GM21423 (cell line): ENCODE data around the gene HNRNPA1L2.
"Not testable (repeated sequence)": the region's sequence is repeated elsewhere in the genome, so short reads cannot be mapped to it uniquely, and the experiment has no call there.

Experiments used
- ATAC-seq: cut with Tn5 transposase; IDR thresholded peaks from one replicate; pipeline ENCODE4 v1.9.1; 2021; ENCODE audit warnings: mild to moderate bottlenecking, moderate library complexity; ENCODE audit not compliant: unreplicated experiment

Gene HNRNPA1L2

DNA sequence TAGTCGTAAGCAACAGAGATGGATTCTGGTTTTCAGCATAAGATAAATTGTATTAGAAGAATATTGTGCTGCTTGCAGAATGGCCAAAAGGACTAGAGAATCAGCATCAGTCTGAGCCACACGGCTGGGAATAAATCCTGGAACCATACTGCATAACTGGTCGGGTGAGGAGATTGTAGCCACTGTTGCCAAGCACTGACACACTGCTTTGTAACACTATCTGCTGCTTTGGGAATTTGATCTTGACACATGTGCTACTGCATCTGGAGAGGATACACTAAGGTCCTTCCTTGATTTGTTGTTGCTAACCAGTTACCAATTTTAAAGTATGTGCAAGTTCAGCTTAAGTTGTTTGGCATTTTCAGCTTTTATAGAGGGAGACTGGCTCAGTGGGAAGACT lies 1.9 kb downstream of the HNRNPA1L2 start:
- no peak for ATAC-seq

DNA sequence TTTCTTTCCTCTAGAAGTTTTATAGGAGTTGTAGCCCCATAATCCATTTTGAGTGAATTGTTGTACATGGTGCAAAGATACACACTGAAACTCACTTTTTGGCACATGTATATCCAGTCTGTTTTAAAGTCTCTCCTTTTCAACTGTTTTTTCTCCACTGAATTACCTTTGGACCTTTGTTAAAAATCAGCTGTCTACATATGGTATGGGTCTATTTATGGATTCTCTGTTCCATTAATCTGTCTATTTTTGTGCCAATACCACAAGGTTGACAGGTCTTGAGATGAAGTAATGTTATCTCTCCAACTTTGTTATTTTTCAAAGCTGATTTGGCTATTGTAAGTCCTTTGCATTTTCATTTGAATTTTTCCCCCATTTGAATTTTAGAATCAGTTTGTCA lies 4.7 kb downstream of the HNRNPA1L2 start:
- no peak for ATAC-seq

DNA sequence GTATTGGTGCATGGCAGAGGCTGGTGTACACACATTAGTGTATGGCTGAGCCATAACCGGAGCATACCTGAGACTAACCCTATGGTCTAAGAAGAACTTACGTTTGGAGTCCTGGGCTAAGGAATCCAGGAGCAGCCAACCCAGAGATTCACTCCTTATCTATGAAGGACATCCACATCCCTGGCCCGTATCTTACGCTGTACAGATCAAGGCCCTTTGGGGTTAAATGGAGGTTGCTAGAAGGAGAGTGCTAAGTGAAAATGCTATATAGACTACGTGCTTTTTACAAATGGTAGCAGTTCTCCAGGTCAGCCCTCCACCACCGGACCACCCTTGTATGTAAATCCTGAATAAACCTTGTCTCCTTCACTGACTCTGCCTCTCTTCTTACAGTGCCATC lies 8.5 kb downstream of the HNRNPA1L2 start:
- no peak for ATAC-seq

DNA sequence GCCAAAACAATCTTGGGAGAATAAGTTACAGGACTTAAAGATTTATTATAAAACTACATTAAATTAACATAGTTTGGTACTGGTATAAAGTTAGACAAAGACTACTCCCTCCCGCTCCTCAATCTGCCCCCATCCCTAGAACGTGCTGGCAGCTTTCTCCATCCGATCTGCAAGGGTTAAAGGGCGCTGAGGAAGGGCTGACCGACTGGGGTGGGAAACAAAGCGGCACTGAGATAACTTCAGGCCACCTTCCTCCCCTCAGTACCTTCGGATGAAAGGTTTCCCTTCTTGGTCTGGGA lies 9.6 kb downstream of the HNRNPA1L2 start:
- ATAC-seq, result no peak

DNA sequence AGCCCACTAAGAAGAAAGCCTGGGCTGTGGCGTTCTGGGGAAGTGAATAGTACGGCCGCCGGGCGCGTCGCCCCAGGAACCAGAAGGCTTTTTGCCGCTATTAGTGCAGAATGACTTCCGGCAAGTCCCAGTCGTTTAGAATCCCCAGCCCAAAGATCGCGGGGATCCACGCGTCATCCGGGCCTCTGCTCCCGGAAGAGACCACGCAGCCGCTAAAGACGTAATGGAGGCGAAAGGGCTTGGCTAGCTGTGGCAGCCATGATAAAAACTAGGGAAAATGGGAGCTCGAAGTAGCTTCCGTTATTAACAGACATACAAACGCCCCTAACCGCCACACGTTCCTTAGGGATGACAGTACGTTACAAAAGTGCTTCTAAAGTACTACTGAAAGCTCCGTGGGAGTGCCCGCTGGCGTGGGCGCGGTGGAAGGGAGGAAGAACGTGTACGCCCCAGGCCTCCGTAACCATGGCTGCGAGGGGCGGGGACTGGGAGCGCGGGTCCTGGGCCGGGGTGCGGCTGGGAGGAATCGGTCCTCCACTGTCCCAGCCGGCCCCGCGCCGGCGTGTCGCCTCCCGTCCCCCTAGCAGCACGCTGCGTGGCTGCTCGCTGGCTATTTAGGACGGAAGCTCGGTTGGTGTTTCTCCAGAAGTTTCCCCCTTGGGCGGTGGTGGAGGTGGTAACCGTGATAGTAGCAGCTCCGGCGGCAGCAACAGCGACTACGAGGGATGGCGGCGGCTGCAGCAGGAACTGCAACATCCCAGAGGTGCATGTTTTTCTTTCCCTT lies 10.2 kb downstream of the HNRNPA1L2 start, which contains the start of gene SUGT1:
Gene SUGT1, plus strand, starts transcription at position 641 of the 784 bp plus-strand sequence. Its CDS starts 85 bp downstream, at position 726.
- peak; percentile 94 for ATAC-seq

DNA sequence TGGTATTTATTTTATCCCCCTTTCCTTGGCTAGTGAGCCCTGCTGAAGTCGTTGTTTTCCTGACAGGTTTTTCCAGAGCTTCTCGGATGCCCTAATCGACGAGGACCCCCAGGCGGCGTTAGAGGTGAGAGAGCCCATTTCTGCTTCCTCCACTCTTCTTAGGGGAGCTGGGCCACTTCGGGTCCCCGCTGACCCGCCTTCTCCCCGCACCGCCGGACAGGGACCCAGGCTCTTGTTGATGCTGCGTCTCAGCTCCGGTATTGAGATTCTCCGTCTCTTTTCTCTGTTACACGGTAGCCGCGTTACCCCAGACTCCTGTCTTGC lies 10.7 kb downstream of the HNRNPA1L2 start:
- peak; percentile 31 for ATAC-seq

DNA sequence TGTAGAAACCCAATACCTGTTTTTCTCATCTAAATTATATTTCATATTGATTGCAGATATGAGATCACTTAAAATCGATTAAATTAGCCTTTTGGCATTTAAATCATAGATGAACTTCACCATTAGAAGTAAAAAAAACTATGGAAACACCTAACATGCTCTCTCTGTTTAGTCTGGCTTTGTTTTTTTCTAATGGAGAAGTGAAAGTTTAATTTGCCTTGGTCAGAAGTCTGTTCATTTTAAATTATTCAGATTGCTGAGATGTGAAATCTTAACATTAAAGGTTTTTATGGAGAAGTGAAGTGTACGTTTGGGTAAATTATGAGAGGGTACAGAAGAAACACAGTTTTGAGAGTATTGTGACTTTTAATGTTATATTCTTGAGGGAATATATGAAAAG lies 17.1 kb downstream of the HNRNPA1L2 start:
- no peak for ATAC-seq

DNA sequence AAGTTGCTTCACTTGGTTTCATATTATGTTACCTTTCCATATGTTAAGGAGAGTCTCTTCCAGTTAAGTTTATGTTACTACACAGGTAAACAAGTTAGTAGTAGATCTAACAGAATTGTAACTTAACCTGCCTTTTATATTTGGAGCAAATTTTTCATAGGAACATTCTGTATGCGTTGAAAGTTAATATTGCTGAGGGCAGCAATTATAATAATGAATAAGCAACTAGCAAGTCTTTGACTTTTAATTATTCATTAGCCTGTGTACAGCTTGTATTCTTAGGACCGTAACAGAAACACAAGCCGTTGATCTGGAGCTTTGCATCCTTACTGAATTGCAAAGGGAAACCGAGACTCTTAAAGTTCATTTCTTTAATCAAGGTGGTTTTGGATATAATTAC lies 22.0 kb downstream of the HNRNPA1L2 start:
- no peak for ATAC-seq

DNA sequence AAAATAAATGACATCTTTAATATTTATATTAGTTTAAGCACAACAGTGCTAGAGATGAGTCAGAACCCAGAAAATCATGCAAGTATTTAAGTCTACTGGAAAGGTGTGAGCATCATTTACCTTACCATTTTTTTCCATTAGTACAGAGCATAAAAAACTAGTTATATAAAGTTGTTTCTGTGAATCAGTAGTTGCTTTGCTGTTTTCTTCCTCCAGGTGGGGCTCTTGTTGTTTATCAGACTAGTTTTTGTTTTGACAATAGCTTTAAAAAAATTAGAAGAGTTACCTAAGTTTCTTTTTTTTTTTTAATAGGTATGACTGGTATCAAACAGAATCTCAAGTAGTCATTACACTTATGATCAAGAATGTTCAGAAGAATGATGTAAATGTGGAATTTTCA lies 23.1 kb downstream of the HNRNPA1L2 start:
- ATAC-seq, result no peak

DNA sequence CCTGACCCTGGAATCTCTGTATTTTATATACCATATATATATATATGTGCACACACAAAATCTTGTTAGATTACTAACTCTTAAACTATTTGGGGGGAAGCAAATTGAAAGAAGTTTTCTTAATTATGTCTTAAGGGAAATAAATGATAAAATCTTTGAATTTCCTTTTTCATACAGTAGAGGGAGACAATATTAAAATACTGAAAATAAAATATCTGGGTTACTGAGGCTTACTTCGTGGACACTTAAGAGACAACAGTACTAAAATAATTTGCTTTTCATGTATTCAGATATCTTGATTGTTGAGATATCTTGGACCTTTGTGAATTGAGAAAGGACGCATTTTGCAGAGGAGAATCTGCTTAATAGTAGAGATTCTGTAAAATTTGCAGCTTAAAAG lies 27.4 kb downstream of the HNRNPA1L2 start:
- ATAC-seq, result no peak

DNA sequence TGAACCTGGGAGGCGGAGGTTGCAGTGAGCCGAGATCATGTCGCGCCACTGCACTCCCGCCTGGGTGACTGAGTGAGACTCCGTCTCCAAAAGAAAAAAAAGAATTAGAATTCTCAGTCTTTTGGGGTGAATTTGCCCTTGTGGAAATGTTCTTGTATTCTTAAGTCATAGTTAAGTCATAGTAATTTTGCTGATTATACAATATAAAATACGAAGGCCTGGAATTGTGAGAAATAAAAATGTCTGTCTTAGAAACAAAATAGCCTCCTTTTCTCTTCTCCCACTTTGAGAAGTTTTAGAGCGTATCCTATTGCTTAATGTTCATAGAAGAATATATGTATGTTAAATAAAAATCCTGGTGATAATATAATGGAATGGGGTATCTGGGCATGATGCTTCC lies 28.5 kb downstream of the HNRNPA1L2 start:
- ATAC-seq, result no peak

DNA sequence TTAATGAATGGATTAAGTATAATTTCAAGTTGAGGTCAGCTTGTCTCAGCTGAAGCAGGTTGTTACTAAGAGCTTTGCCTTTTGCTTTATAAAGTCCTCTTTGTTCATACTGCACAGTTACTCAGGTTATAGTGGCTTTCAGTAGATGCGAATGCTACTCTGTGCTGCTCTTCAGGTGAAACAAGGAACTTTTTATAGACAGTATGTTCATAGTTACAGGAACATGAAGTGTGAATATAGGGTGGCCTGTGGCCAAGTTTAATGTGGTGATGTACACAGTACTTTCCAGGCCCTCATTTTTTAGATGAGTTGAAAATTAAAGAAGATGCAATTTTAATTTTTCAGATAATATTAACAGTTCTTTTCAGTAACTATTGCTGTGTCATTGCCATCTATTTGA lies 31.2 kb downstream of the HNRNPA1L2 start:
- no peak for ATAC-seq

DNA sequence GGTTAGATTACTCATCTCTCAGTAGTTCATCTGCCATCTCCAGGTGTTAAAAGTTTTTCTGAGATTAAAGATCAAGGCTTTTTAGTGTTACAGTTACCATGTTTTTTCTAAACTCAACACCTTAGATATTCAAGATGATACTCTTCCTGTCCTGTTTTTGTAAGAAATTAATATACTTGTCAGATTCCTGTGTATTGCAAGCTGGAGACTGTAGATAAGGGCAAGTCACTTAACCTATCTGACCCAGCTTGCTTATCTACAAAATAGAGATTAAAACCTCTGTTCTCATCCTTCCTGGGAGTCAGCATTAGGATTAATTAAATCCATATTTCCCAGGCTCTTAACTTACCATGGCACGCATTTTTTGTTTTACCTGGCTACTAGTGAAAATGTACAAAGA lies 35.6 kb downstream of the HNRNPA1L2 start:
- no peak for ATAC-seq

DNA sequence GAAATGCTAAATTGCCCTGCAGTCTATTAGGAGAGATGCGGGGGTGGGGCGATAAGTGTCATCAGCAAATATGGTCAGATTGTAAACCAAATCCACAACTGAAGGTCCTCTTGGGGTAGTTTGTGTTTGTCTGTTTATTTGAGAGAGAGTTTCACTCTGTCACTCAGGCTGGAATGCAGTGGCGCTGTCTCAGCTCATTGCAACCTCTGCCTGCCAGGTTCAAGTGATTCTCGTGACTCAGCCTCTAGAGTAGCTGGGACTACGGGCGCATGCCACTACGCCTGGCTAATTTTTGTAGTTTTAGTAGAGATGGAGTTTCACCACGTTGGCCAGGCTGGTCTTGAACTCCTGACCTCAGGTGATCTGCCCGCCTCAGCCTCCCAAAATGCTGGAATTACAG lies 43.6 kb downstream of the HNRNPA1L2 start:
- ATAC-seq, result not testable (repeated sequence)

DNA sequence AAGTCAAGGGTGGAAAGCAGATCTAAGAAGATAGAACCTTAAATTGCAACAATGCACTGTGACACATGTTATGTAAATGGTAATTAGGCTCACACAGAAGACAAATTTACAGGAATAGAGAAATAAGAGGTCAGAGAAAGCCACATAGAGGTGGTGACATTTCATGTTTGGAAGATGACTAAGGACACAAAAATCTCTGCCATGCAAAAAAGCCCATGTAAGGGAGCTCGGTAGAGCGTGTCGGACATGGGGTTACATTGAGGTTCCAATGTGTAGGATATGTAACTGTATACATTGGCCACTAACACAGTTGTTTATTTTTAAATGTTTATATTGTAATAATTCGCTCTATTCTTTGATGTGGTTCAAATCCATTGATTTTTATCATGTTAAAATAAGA lies 44.1 kb downstream of the HNRNPA1L2 start:
- no peak for ATAC-seq
